HEK293T (cell line): ENCODE results near the gene CAMSAP1.

Experiments
- CTCF ChIA-PET: fragments of 350-600 bp; formaldehyde crosslinking; extraction: SDS; loops from one replicate; lab custom pipeline; 2021; ENCODE audit warnings: antibody characterized with exemption, inconsistent platforms; lab: Yijun Ruan, JAX
- POLR2A ChIA-PET: fragments of 350-600 bp; formaldehyde crosslinking; extraction: SDS; loops from one replicate; lab custom pipeline; 2020; ENCODE audit warnings: antibody characterized with exemption, inconsistent platforms; lab: Yijun Ruan, JAX
- DNase-seq: peaks from one replicate; pipeline ENCODE4 v3.0.0; 2012; ENCODE audit warnings: mixed read lengths; ENCODE audit errors: extremely low spot score
- ARNT ChIP-seq: fragments of 450-650 bp; IDR thresholded peaks from 2 replicates; pipeline ENCODE4 v1.6.1; 2017; ENCODE audit warnings: mild to moderate bottlenecking
- BHLHE40 ChIP-seq: fragments of 450-650 bp; IDR thresholded peaks from 2 replicates; pipeline ENCODE4 v1.6.1; 2016; ENCODE audit warnings: mild to moderate bottlenecking, moderate library complexity, borderline replicate concordance
- CTBP1 ChIP-seq: fragments of 450-650 bp; IDR thresholded peaks from 2 replicates; pipeline ENCODE4 v1.6.1; 2016; ENCODE audit warnings: borderline replicate concordance
- ELF4 ChIP-seq: fragments of 450-650 bp; IDR thresholded peaks from 2 replicates; pipeline ENCODE4 v1.6.1; 2017; ENCODE audit warnings: antibody characterized with exemption
- FOXA1 ChIP-seq: fragments of 450-650 bp; IDR thresholded peaks from 2 replicates; pipeline ENCODE4 v1.6.1; 2016; ENCODE audit warnings: mild to moderate bottlenecking
- FOXK2 ChIP-seq: fragments of 450-650 bp; IDR thresholded peaks from 2 replicates; pipeline ENCODE4 v1.6.1; 2016; ENCODE audit warnings: mild to moderate bottlenecking
- FOXM1 ChIP-seq: fragments of 450-650 bp; IDR thresholded peaks from 2 replicates; pipeline ENCODE4 v1.6.1; 2017; ENCODE audit warnings: mild to moderate bottlenecking, borderline replicate concordance
- HDGF ChIP-seq: fragments of 450-650 bp; IDR thresholded peaks from 2 replicates; pipeline ENCODE4 v1.6.1; 2017; ENCODE audit warnings: antibody characterized with exemption, borderline replicate concordance
- L3MBTL2 ChIP-seq: fragments of 450-650 bp; conservative IDR thresholded peaks from 2 replicates; pipeline ENCODE4 v1.6.1; 2016; ENCODE audit warnings: mild to moderate bottlenecking
- LEF1 ChIP-seq: fragments of 450-650 bp; IDR thresholded peaks from 2 replicates; pipeline ENCODE4 v1.6.1; 2017; ENCODE audit warnings: mild to moderate bottlenecking, borderline replicate concordance
- NFRKB ChIP-seq: fragments of 450-650 bp; IDR thresholded peaks from 2 replicates; pipeline ENCODE4 v1.6.1; 2016; ENCODE audit warnings: mild to moderate bottlenecking, moderate library complexity
- PKNOX1 ChIP-seq: fragments of 450-650 bp; IDR thresholded peaks from 2 replicates; pipeline ENCODE4 v1.6.1; 2016
- SP1 ChIP-seq: fragments of 450-650 bp; IDR thresholded peaks from 2 replicates; pipeline ENCODE4 v1.6.1; 2017
- SUZ12 ChIP-seq: fragments of 450-650 bp; IDR thresholded peaks from 2 replicates; pipeline ENCODE4 v1.6.1; 2016; ENCODE audit warnings: mild to moderate bottlenecking
- TARDBP ChIP-seq: fragments of 450-650 bp; IDR thresholded peaks from 2 replicates; pipeline ENCODE4 v1.6.1; 2016
- ZNF384 ChIP-seq: fragments of 450-650 bp; IDR thresholded peaks from 2 replicates; pipeline ENCODE4 v1.6.1; 2016

Gene CAMSAP1

GRCh38 chr9:135833864-135834263 lies 73.5 kb downstream of the CAMSAP1 start:
- ChIA-PET POLR2A (no interaction called here), CTCF (no interaction called here)
- no peak for DNase-seq
- TF ChIP-seq PKNOX1: no peak

- DNase-seq: no peak
- CTCF ChIA-PET: no interaction called here
- TF ChIP-seq PKNOX1 (no peak), SP1 (no peak), TARDBP (no peak), SUZ12 (no peak), FOXK2 (no peak), FOXA1 (no peak), ZNF384 (no peak), FOXM1 (no peak), ELF4 (no peak), LEF1 (no peak), L3MBTL2 (no peak), CTBP1 (no peak), BHLHE40 (no peak), ARNT (no peak), NFRKB (no peak), HDGF (no peak)
- POLR2A ChIA-PET: no interaction called here
These were observed 76.8 kb downstream of the CAMSAP1 start for GRCh38 chr9:135830496-135830895.

GRCh38 chr9:135828656-135829055 lies 78.7 kb downstream of the CAMSAP1 start:
- ChIA-PET POLR2A (no interaction called here), CTCF (no interaction called here)
- DNase-seq: no peak
- TF ChIP-seq CTBP1: no peak
- no peak for TF ChIP-seq FOXA1
- TF ChIP-seq ZNF384: no peak
- TF ChIP-seq PKNOX1: no peak
- TF ChIP-seq SUZ12: no peak
- no peak for TF ChIP-seq ARNT
- TF ChIP-seq ELF4: no peak
- no peak for TF ChIP-seq NFRKB
- no peak for TF ChIP-seq SP1
- TF ChIP-seq L3MBTL2: no peak
- no peak for TF ChIP-seq HDGF
- no peak for TF ChIP-seq FOXM1
- TF ChIP-seq TARDBP: no peak
- TF ChIP-seq FOXK2: no peak
- no peak for TF ChIP-seq BHLHE40
- no peak for TF ChIP-seq LEF1

GRCh38 chr9:135827866-135828580 lies 79.3 kb downstream of the CAMSAP1 start:
- CTCF ChIA-PET: no interaction called here
- POLR2A ChIA-PET: no interaction called here
- no peak for TF ChIP-seq ZNF384
- TF ChIP-seq BHLHE40: no peak
- no peak for TF ChIP-seq SP1
- no peak for TF ChIP-seq FOXA1
- TF ChIP-seq FOXK2: no peak
- TF ChIP-seq ELF4: no peak
- no peak for TF ChIP-seq LEF1
- TF ChIP-seq NFRKB: no peak
- TF ChIP-seq FOXM1: no peak
- no peak for TF ChIP-seq ARNT
- DNase-seq: no peak

- TF ChIP-seq PKNOX1 (no peak), BHLHE40 (no peak), CTBP1 (no peak), ZNF384 (no peak), FOXK2 (no peak), ELF4 (no peak), LEF1 (no peak)
- DNase-seq: no peak
- ChIA-PET POLR2A (no interaction called here), CTCF (no interaction called here)
These were observed 80.0 kb downstream of the CAMSAP1 start for GRCh38 chr9:135827301-135827700.

- DNase-seq: no peak
- TF ChIP-seq SP1 (no peak), PKNOX1 (no peak), ZNF384 (no peak), ELF4 (no peak), HDGF (no peak), TARDBP (no peak), FOXM1 (no peak), FOXK2 (no peak), CTBP1 (no peak)
- CTCF ChIA-PET: no interaction called here
- POLR2A ChIA-PET: no interaction called here
These were observed 81.2 kb downstream of the CAMSAP1 start for GRCh38 chr9:135826188-135826545.
